Common myeloid progenitor, CD34-positive (primary cell): ENCODE measurements around the gene PFN3.

Source experiments
- CTCF ChIA-PET: fragments of 350-600 bp; sonication (Branson Sonifier 250); formaldehyde crosslinking; loops from one replicate; lab custom pipeline; 2021; ENCODE audit warnings: antibody characterized with exemption; lab: Charles Lee
- POLR2A ChIA-PET: fragments of 350-600 bp; sonication (Branson Sonifier 250); formaldehyde crosslinking; loops from one replicate; lab custom pipeline; 2021; ENCODE audit warnings: antibody characterized with exemption; lab: Charles Lee
- DNase-seq, 3 donors: peaks; one replicate each; pipeline versions ENCODE4 v3.0.0 to v3.0.0-alpha.2; 2013
- H3K27ac ChIP-seq, 2 experiments: 1 replicate in 1 of 2; 2 replicates in 1 of 2; pipeline ENCODE4 v1.7.0; 2013; ENCODE audit warnings: inconsistent platforms in 2 of 2, low read length in 2 of 2, mild to moderate bottlenecking in 2 of 2, low read depth in 1 of 2, moderate library complexity in 1 of 2; ENCODE audit not compliant: severe bottlenecking in 2 of 2, insufficient read depth in 1 of 2, poor library complexity in 1 of 2
- H3K27me3 ChIP-seq, 5 experiments: replicated peaks in 2 of 5; 1 replicate in 3 of 5; 2 replicates in 2 of 5; pipeline versions ENCODE4 v1.6.1 to v1.7.0; 2013; ENCODE audit warnings: low read length in 4 of 5, mild to moderate bottlenecking in 2 of 5, moderate library complexity in 2 of 5, inconsistent platforms in 1 of 5; ENCODE audit not compliant: insufficient read depth in 5 of 5, control insufficient read depth in 4 of 5
- H3K36me3 ChIP-seq, 4 experiments: 1 replicate in 2 of 4; 2 replicates in 2 of 4; pipeline versions ENCODE4 v1.6.1 to v1.7.0; 2013; ENCODE audit warnings: low read length in 3 of 4, control low read depth in 1 of 4, mild to moderate bottlenecking in 1 of 4; ENCODE audit not compliant: control insufficient read depth in 4 of 4, insufficient read depth in 4 of 4
- H3K4me1 ChIP-seq, 4 experiments: 1 replicate in 3 of 4; 2 replicates in 1 of 4; pipeline versions ENCODE4 v1.6.1 to v1.7.1; 2013; ENCODE audit warnings: low read length in 3 of 4, mild to moderate bottlenecking in 3 of 4, control low read depth in 1 of 4, inconsistent platforms in 1 of 4, moderate library complexity in 1 of 4; ENCODE audit not compliant: control insufficient read depth in 4 of 4, insufficient read depth in 4 of 4; ENCODE audit errors: control extremely low read depth in 1 of 4
- H3K4me3 ChIP-seq, 7 experiments: 1 replicate in 4 of 7; 2 replicates in 3 of 7; pipeline versions ENCODE4 v1.5.1 to v1.7.0; 2013; ENCODE audit warnings: mild to moderate bottlenecking in 7 of 7, low read length in 6 of 7, moderate library complexity in 6 of 7, inconsistent platforms in 2 of 7, low read depth in 2 of 7, control low read depth in 1 of 7; ENCODE audit not compliant: insufficient read depth in 4 of 7, control insufficient read depth in 1 of 7; ENCODE audit errors: extremely low read depth in 1 of 7
- H3K9me3 ChIP-seq, 5 experiments: 1 replicate in 4 of 5; 2 replicates in 1 of 5; pipeline versions ENCODE4 v1.6.1 to v1.7.1; 2013; ENCODE audit warnings: low read length in 4 of 5, mild to moderate bottlenecking in 2 of 5, inconsistent platforms in 1 of 5, low read depth in 1 of 5, moderate library complexity in 1 of 5; ENCODE audit not compliant: control insufficient read depth in 4 of 5, insufficient read depth in 2 of 5; ENCODE audit errors: control extremely low read depth in 1 of 5
- WGBS: methylation state at CpG from one replicate; pipeline ENCODE4 v1.1.5; 2013; ENCODE audit not compliant: insufficient coverage; 5-methylcytosine and 5-hydroxymethylcytosine counted together

The PFN3 gene

DNA sequence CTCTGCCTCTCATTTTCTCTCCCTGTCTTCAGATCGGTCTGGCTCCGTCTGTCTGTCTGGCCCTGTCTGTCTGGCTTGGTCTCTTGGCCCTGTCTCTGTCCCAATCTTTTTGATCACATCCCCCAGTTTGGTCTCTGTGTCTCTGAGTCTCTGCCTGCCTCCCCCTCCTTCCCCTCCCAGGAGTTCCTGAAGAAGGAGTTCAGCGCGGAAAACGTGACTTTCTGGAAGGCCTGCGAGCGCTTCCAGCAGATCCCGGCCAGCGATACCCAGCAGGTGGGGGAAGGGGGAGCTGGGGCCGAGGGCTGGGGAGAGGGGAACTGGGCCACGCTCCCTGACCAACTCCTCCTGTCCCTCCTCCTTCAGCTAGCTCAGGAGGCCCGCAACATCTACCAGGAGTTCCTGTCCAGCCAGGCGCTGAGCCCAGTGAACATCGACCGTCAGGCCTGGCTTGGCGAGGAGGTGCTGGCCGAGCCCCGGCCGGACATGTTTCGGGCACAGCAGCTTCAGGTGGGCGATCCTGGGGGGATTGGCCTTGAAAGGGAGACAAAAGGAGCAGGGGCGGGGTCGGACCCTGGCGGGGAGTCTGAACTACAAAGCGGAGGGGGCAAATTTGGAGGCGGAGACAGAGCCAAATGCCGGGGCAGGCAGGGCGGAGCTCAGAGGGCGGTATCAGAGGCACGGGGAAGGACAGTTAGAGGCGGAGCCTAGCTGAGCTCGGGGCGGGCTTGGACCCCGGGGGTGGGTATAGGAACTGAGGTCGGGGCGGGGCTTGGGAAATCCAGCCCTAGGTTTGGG, 33.7 kb downstream of the PFN3 start:
- POLR2A ChIA-PET, result no interaction called here
- H3K36me3 ChIP-seq, result peaks cover 2 to 53% (median 31%) of the 10 kb centered on the region in 4 experiments
- no peaks in the 10 kb centered on the region for H3K9me3 ChIP-seq
- H3K4me3 ChIP-seq, result no peak overlapping the region
- H3K4me1 ChIP-seq, result peaks cover 0 to 60% (median 48%) of the 10 kb centered on the region in 4 experiments
- DNase-seq, result no peak
- CTCF ChIA-PET, result interaction anchor here (0.7 to 2.7 kb wide), 7 partner anchors 20 to 112 kb away, joined by 3 to 12 read pairs (median 4); no protein-coding TSS in a partner anchor
- WGBS, result 92% methylated on average over 24 of the region's 36 CpGs
- peak overlapping the region in 1 of 2 experiments; percentile 68 for H3K27ac ChIP-seq
- no peaks in the 10 kb centered on the region for H3K27me3 ChIP-seq

DNA sequence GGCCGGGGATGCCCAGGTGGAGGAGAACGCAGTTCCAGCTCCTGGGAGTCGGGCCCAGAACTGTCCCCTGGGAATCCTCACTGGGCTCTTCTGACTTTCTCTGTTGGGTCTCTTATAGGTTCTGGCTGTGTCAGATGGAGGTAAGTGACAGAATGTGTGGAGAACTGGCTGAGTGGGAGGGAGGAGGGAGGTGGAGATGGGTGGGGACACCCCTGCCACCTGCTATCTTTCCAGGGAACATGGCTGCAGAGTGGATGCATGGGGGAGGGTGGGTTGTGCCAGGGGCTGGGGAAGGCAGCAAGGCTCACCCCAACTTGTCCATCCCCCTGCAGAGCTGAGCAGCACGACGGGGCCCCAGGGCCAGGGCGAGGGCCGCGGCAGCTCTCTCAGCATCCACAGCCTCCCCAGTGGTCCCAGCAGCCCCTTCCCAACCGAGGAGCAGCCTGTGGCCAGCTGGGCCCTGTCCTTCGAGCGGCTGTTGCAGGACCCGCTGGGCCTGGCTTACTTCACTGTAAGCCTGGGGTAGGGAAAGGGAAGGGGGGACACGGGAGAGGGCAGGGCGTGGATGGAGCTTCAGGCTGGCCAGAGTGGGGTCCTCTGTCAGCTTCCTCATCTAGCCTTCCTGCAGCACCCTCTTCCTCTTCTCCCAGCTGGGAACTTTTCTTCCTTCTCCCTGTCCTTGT, 34.5 kb downstream of the PFN3 start:
- Histone ChIP-seq H3K4me1 (peaks cover 0 to 60% (median 48%) of the 10 kb centered on the region in 4 experiments), H3K9me3 (no peaks in the 10 kb centered on the region), H3K27ac (peak overlapping the region in 1 of 2 experiments; percentile 68), H3K4me3 (no peak overlapping the region), H3K36me3 (peaks cover 2 to 47% (median 29%) of the 10 kb centered on the region in 4 experiments), H3K27me3 (no peaks in the 10 kb centered on the region)
- POLR2A ChIA-PET, result no interaction called here
- CTCF ChIA-PET, result interaction anchor here (0.9 to 3.0 kb wide), 8 partner anchors 14 to 112 kb away, joined by 3 to 13 read pairs (median 4); no protein-coding TSS in a partner anchor
- 93% methylated on average over 11 of the region's 14 CpGs for WGBS
- DNase-seq, result no peak

DNA sequence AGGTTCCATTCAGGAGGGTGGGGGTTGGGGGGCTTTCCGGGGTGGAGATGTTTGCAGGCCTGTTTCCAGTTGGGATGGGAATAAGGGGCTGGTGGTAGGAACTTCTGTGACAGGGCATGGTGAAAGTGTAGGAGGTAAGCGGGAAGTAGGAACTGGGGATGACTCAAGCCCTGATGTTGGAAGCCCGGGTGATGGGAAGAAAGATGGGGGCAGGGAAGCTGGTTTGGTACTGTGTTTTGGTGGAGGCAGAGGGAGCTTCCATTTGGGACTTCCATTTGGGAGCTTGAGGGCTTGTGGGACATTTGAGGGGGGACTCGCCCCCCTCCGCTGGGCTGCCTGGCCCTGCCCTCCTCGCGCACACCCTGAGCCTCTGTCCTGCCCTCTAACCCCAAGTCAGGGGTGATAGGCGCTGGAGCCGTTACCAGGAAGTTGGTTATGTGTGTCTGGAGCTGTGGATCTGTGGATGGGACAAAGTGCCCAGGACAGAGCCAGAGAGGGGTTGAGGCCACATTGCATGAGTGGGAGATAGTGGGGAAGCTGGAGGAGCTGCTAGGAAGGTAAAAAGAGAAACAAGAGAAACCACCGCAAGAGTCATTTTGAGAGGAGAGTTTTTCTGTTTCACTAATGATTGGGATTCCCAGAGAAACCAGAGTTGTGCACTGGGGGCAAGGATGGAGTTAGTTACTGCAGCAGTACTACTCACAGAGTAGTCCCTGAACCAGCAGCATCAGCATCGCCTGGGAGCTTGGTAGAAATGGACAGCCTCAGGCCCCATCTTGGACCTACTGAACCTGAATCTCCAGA, 36.1 kb downstream of the PFN3 start:
- Histone ChIP-seq H3K9me3 (no peaks in the 10 kb centered on the region), H3K27ac (no peak overlapping the region), H3K4me3 (no peak overlapping the region), H3K27me3 (no peaks in the 10 kb centered on the region), H3K4me1 (peaks cover 0 to 61% (median 48%) of the 10 kb centered on the region in 4 experiments), H3K36me3 (peaks cover 2 to 37% (median 25%) of the 10 kb centered on the region in 4 experiments)
- POLR2A ChIA-PET, result no interaction called here
- DNase-seq, result no peak
- CTCF ChIA-PET, result interaction anchor here (1.0 to 3.0 kb wide), 9 partner anchors 9 to 47 kb away, joined by 3 to 13 read pairs (median 4); no protein-coding TSS in a partner anchor
- WGBS, result 98% methylated on average over 7 of the region's 11 CpGs

DNA sequence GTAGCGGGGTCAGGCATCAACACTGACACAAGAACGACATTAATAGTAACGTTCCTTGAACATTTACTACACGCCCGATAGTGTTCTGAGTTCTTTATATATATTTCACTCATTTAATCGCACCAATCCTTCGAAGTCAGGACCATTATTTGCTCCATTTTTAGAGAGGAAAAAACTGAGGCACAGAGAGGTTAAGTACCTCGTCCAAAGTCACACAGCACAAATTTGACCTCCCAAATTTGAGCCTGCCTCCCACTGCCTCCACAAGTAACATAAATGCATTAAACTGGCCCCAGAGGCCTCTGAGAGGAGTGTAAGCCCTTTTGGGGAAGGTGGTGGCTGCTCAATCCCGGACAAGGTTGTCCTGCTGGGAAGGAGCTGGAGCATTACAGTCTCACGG, 36.9 kb downstream of the PFN3 start:
- Histone ChIP-seq H3K4me3 (peak overlapping the region in 3 of 7 experiments; percentile 57 to 74 (median 64)), H3K27me3 (no peaks in the 10 kb centered on the region), H3K4me1 (peaks cover 0 to 64% (median 53%) of the 10 kb centered on the region in 4 experiments), H3K36me3 (peaks cover 2 to 33% (median 19%) of the 10 kb centered on the region in 4 experiments), H3K9me3 (no peaks in the 10 kb centered on the region), H3K27ac (no peak overlapping the region)
- ChIA-PET POLR2A (no interaction called here), CTCF (interaction anchor here (1.0 to 3.0 kb wide), 6 partner anchors 10 to 40 kb away, joined by 3 to 13 read pairs (median 4); no protein-coding TSS in a partner anchor)
- WGBS, result 59% methylated on average over 3 of the region's 10 CpGs
- DNase-seq, result no peak

DNA sequence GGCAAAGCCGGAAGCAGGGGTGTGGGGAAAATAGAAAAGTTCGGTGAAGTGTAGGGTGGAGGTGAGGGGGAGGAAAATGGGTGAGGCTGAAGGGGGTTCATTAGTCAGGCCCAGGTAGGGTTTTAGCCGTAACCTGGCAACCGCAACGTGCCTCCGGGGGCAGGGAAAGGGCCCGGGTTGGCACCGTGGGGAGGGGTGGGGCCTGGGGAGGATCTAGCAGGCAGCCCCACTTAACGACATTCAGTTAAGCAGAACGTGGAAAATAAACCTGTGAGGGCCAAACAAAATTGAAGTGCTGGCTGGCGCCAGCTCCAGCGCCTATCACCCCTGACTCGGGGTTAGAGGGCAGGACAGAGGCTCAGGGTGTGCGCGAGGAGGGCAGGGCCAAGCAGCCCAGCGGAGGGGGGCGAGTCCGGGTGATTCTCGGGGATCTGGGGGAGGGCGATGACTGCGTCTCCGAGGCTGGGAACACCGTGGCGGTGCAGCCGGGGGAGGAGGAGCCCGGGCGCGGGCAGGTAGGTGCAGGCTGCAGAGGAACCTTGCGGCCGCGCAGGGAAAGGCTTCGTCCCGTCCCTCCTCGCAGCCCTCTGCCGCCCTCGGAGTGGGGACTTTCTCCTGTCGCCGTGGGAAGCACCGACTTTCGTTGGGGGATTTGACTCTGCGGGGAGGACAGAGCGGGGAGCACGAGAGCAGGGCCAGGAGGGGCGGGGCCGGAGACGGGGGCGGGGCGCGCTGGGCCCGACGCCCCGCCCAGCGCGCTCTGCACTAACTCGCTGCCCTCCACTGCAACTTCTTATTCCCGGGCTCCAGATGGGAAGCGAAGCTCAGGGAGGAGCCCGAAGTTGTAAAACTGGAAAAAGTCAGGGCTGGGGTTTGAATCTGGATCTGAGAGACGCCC, 37.6 kb downstream of the PFN3 start:
- DNase-seq, result peak in 2 of 3 donors; percentile 61 to 70
- Histone ChIP-seq H3K4me1 (peaks cover 0 to 71% (median 60%) of the 10 kb centered on the region in 4 experiments), H3K4me3 (peak overlapping the region in 6 of 7 experiments; percentile 2 to 74 (median 42)), H3K27ac (peak overlapping the region in 1 of 2 experiments; percentile 58), H3K27me3 (no peaks in the 10 kb centered on the region), H3K36me3 (peaks cover 0 to 26% (median 12%) of the 10 kb centered on the region in 4 experiments), H3K9me3 (no peaks in the 10 kb centered on the region)
- POLR2A ChIA-PET, result no interaction called here
- WGBS, result 7% methylated on average over 42 of the region's 59 CpGs
- CTCF ChIA-PET, result interaction anchor here (0.7 to 3.0 kb wide), 10 partner anchors 8 to 146 kb away, joined by 3 to 14 read pairs (median 4); partner anchors contain the start of gene LMAN2

DNA sequence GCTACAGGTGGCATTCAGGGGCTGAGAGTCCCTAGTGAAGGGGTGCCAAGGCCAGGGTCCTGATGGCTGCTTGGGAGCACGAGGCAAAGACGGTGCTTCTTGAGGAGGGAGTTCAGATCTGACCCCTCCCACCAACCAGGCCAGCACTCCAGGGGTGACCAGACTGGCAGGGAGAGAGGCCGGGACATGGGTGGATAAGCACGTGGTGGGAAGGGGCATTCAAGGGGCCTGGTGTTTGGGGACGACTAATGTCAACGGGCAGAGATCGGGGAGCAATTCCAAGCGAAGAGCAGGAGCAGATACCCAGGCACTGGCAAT, 38.2 kb downstream of the PFN3 start:
- Histone ChIP-seq H3K36me3 (peaks cover 0 to 19% (median 9%) of the 10 kb centered on the region in 4 experiments), H3K9me3 (no peaks in the 10 kb centered on the region), H3K4me3 (peak overlapping the region in 4 of 7 experiments; percentile 3 to 74 (median 34)), H3K4me1 (peaks cover 2 to 77% (median 64%) of the 10 kb centered on the region in 4 experiments), H3K27me3 (no peaks in the 10 kb centered on the region), H3K27ac (peak overlapping the region in 1 of 2 experiments; percentile 58)
- CTCF ChIA-PET, result interaction anchor here (0.7 to 8.0 kb wide), 15 partner anchors 9 to 146 kb away, joined by 3 to 44 read pairs (median 4); partner anchors contain the start of gene LMAN2
- 69% methylated on average over 8 of the region's 8 CpGs for WGBS
- DNase-seq, result no peak
- POLR2A ChIA-PET, result interaction anchor here (2.3 kb wide), 1 partner anchor 10 kb away, joined by 9 read pairs; the partner anchor contains the start of gene LMAN2
